Cardiac ventricle fibroblast (primary cell): Measurements from ENCODE around the gene CCDC74A. TPM values are rescaled to one million over a fixed set of nuclear protein-coding genes. Genes with fewer than 3 reads are reported as not detected.

Experiments used
- total RNA-seq: library from RNA; depleted of rRNA; stranded (reverse); fragments of >200 nt; gene quantifications from 2 replicates; pipeline ENCODE4 v1.2.3, GENCODE V29; 2015

CCDC74A gene
- 5.5 and 6.9 TPM in 2 replicates for total RNA-seq

GRCh38 chr2:131527131-131528001 lies at the start of gene CCDC74A:
Gene CCDC74A (plus strand): TSS chr2:131527888. CDS start chr2:131527971, 83 bp downstream.

GRCh38 chr2:131492015-131492417 lies 35.7 kb upstream of the CCDC74A start, which contains the start of gene MZT2A:
Gene MZT2A (minus strand): TSS chr2:131492397. CDS start chr2:131492376, 21 bp downstream.

Other genes starting within 250 kb of the CCDC74A start
- not detected in 2 replicates for gene RAB6D, start 163.7 kb upstream of the CCDC74A start, total RNA-seq
- gene TUBA3D, start 51.8 kb upstream of the CCDC74A start, total RNA-seq, result not detected in 2 replicates
- gene MZT2A, start 35.5 kb upstream of the CCDC74A start, total RNA-seq, result 94.3 and 96.1 TPM in 2 replicates